Measurements from ENCODE around the gene CCT8L2. TPM values are rescaled to one million over a fixed set of nuclear protein-coding genes. Genes with fewer than 3 reads are reported as not detected.
"Not testable (repeated sequence)": the region's sequence is repeated elsewhere in the genome, so short reads cannot be mapped to it uniquely, and the experiment has no call there.

CCT8L2 gene
- total and polyA plus RNA-seq, 4 donors, result not detected

GRCh38 chr22:16562711-16563554 is 29.7 kb downstream of the CCT8L2 start:
- 94% methylated on average over 4 of the region's 4 CpGs for WGBS, 2 donors
- Histone ChIP-seq H3K27ac (ENCODE audit: low read depth in 1 of 2, low read length in 2 of 2) (no peak overlapping the region), H3K27me3 (ENCODE audit: control insufficient read depth in 1 of 2, insufficient read depth in 2 of 2, low read length in 1 of 2) (no peaks in the 10 kb centered on the region), H3K9me3 (ENCODE audit: control insufficient read depth, low read length) (no peaks in the 10 kb centered on the region), H3K4me1 (ENCODE audit: control insufficient read depth in 1 of 2, insufficient read depth in 2 of 2, low read length in 2 of 2) (no peaks in the 10 kb centered on the region), H3K4me3 (ENCODE audit: low read length in 2 of 2) (no peak overlapping the region), H3K36me3 (ENCODE audit: control insufficient read depth in 1 of 2, insufficient read depth in 2 of 2, low read length in 1 of 2) (no peaks in the 10 kb centered on the region)
- intact Hi-C loops (cut with DNase I), result no loop called here
- DNase-seq, result peak in 1 of 2 donors; percentile 72
- no peak for ATAC-seq (ENCODE audit: low FRiP score)

- ATAC-seq (ENCODE audit: low FRiP score); H3K36me3 ChIP-seq (ENCODE audit: control insufficient read depth in 1 of 2, insufficient read depth in 2 of 2, low read length in 1 of 2); H3K27me3 ChIP-seq (ENCODE audit: control insufficient read depth in 1 of 2, insufficient read depth in 2 of 2, low read length in 1 of 2); H3K4me1 ChIP-seq (ENCODE audit: control insufficient read depth in 1 of 2, insufficient read depth in 2 of 2, low read length in 2 of 2); DNase-seq; H3K4me3 ChIP-seq (ENCODE audit: low read length in 2 of 2); H3K9me3 ChIP-seq (ENCODE audit: control insufficient read depth, low read length); H3K27ac ChIP-seq (ENCODE audit: low read depth in 1 of 2, low read length in 2 of 2); intact Hi-C loops (cut with DNase I): not testable (repeated sequence)
- WGBS, 2 donors, result 79 to 90% methylated on average over 5 of the region's 5 CpGs
Observed at GRCh38 chr22:16561093-16561658, 31.4 kb downstream of the CCT8L2 start.

DNA sequence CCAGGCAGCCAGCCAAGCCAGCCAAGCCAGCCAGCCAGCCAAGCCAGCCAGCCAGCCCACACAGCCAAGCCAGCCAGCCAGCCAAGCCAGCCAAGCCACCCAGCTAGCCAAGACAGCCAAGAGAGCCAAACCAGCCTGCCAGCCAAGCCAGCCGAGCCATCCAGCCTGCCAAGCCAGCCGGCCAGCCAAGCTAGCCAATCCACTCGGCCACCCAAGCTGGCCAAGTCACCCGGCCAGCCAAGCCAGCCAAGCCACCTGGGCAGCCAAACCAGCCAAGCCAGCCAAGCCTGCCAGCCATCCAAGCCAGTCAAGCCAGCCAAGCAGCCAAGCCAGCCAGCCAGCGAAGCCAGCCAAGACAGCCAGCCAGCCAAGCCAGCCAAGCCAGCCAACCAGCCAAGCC is 32.0 kb downstream of the CCT8L2 start:
- intact Hi-C loops (cut with DNase I); H3K4me1 ChIP-seq (ENCODE audit: control insufficient read depth in 1 of 2, insufficient read depth in 2 of 2, low read length in 2 of 2); H3K36me3 ChIP-seq (ENCODE audit: control insufficient read depth in 1 of 2, insufficient read depth in 2 of 2, low read length in 1 of 2); ATAC-seq (ENCODE audit: low FRiP score); H3K4me3 ChIP-seq (ENCODE audit: low read length in 2 of 2); H3K9me3 ChIP-seq (ENCODE audit: control insufficient read depth, low read length); H3K27me3 ChIP-seq (ENCODE audit: control insufficient read depth in 1 of 2, insufficient read depth in 2 of 2, low read length in 1 of 2); DNase-seq; H3K27ac ChIP-seq (ENCODE audit: low read depth in 1 of 2, low read length in 2 of 2): not testable (repeated sequence)
- WGBS, 2 donors, result 84 to 88% methylated on average over 5 of the region's 5 CpGs

GRCh38 chr22:16559996-16560395 is 32.6 kb downstream of the CCT8L2 start:
- DNase-seq; H3K27ac ChIP-seq (ENCODE audit: low read depth in 1 of 2, low read length in 2 of 2); H3K4me3 ChIP-seq (ENCODE audit: low read length in 2 of 2); intact Hi-C loops (cut with DNase I); H3K36me3 ChIP-seq (ENCODE audit: control insufficient read depth in 1 of 2, insufficient read depth in 2 of 2, low read length in 1 of 2); ATAC-seq (ENCODE audit: low FRiP score); H3K27me3 ChIP-seq (ENCODE audit: control insufficient read depth in 1 of 2, insufficient read depth in 2 of 2, low read length in 1 of 2); H3K4me1 ChIP-seq (ENCODE audit: control insufficient read depth in 1 of 2, insufficient read depth in 2 of 2, low read length in 2 of 2); H3K9me3 ChIP-seq (ENCODE audit: control insufficient read depth, low read length): not testable (repeated sequence)
- 58 to 64% methylated on average over 1 of the region's 1 CpG for WGBS, 2 donors

DNA sequence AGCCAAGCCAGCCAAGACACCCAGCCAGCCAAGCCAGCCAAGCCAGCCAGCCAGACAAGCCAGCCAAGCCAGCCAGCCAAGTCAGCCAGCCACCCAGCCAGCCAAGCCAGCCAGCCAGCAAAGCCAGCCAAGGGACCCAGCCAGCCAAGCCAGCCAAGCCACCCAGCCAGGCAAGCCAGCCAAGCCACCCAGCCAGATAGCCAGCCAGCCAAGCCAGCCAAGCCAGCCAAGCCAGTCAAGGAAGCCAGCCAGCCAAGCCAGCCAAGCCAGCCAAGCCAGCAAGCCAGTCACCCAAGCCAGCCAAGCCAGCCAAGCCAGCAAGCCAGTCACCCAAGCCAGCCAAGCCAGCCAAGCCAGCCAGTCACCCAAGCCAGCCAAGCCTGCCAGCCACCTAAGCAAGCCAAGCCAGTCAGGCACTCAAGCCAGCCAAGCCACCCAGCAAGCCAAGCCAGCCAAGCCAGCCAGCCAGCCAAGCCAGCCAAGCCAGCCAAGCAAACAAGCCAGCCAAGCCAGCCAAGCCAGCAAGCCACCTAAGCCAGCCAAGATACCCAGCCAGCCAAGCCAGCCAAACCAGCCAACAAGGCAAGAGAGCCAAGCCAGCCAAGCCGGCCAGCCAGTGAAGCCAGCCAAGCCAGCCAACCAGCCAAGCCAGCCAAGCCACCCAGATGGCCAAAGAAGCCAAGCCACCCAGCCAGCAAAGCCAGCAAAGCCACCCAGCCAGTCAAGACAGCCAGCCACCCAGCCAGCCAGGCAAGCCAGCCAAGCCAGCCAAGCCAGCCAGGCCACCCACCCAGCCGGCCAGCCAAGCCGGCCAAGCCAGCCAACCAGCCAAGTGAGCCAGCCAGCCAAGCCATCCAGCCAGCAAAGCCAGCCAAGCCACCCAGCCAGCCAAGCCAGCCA is 33.3 kb downstream of the CCT8L2 start:
- DNase-seq (peak in 1 of 2 donors; percentile 67), ATAC-seq (ENCODE audit: low FRiP score) (no peak)
- Histone ChIP-seq H3K27ac (ENCODE audit: low read depth in 1 of 2, low read length in 2 of 2) (no peak overlapping the region), H3K27me3 (ENCODE audit: control insufficient read depth in 1 of 2, insufficient read depth in 2 of 2, low read length in 1 of 2) (no peaks in the 10 kb centered on the region), H3K4me1 (ENCODE audit: control insufficient read depth in 1 of 2, insufficient read depth in 2 of 2, low read length in 2 of 2) (no peaks in the 10 kb centered on the region), H3K4me3 (ENCODE audit: low read length in 2 of 2) (no peak overlapping the region), H3K9me3 (ENCODE audit: control insufficient read depth, low read length) (no peaks in the 10 kb centered on the region), H3K36me3 (ENCODE audit: control insufficient read depth in 1 of 2, insufficient read depth in 2 of 2, low read length in 1 of 2) (no peaks in the 10 kb centered on the region)
- intact Hi-C loops (cut with DNase I), result no loop called here
- 91% methylated on average over 3 of the region's 3 CpGs for WGBS, 2 donors

GRCh38 chr22:16558376-16558945 is 34.1 kb downstream of the CCT8L2 start:
- H3K27me3 ChIP-seq (ENCODE audit: control insufficient read depth in 1 of 2, insufficient read depth in 2 of 2, low read length in 1 of 2); H3K36me3 ChIP-seq (ENCODE audit: control insufficient read depth in 1 of 2, insufficient read depth in 2 of 2, low read length in 1 of 2); H3K9me3 ChIP-seq (ENCODE audit: control insufficient read depth, low read length); ATAC-seq (ENCODE audit: low FRiP score); H3K4me3 ChIP-seq (ENCODE audit: low read length in 2 of 2); H3K4me1 ChIP-seq (ENCODE audit: control insufficient read depth in 1 of 2, insufficient read depth in 2 of 2, low read length in 2 of 2); intact Hi-C loops (cut with DNase I); H3K27ac ChIP-seq (ENCODE audit: low read depth in 1 of 2, low read length in 2 of 2): not testable (repeated sequence)
- 75 to 77% methylated on average over 4 of the region's 4 CpGs for WGBS, 2 donors
- DNase-seq, result peak in 1 of 2 donors; percentile 68

GRCh38 chr22:16557511-16557910 is 35.1 kb downstream of the CCT8L2 start:
- H3K27me3 ChIP-seq (ENCODE audit: control insufficient read depth in 1 of 2, insufficient read depth in 2 of 2, low read length in 1 of 2); ATAC-seq (ENCODE audit: low FRiP score); H3K36me3 ChIP-seq (ENCODE audit: control insufficient read depth in 1 of 2, insufficient read depth in 2 of 2, low read length in 1 of 2); H3K4me3 ChIP-seq (ENCODE audit: low read length in 2 of 2); H3K27ac ChIP-seq (ENCODE audit: low read depth in 1 of 2, low read length in 2 of 2); intact Hi-C loops (cut with DNase I); H3K9me3 ChIP-seq (ENCODE audit: control insufficient read depth, low read length); H3K4me1 ChIP-seq (ENCODE audit: control insufficient read depth in 1 of 2, insufficient read depth in 2 of 2, low read length in 2 of 2): not testable (repeated sequence)
- peak in 1 of 2 donors; percentile 68 for DNase-seq
- 85% methylated on average over 13 of the region's 13 CpGs for whole genome bisulfite sequencing, 2 donors

- ATAC-seq (ENCODE audit: low FRiP score), result not testable (repeated sequence)
- WGBS, 2 donors, result 85 to 87% methylated on average over 7 to 8 of the region's 8 CpGs
Observed at GRCh38 chr22:16555077-16555994, 37.3 kb downstream of the CCT8L2 start.

More at GRCh38 chr22:16555077-16555994, 37.3 kb downstream of the CCT8L2 start:
- H3K4me1 ChIP-seq (ENCODE audit: control insufficient read depth in 1 of 2, insufficient read depth in 2 of 2, low read length in 2 of 2); intact Hi-C loops (cut with DNase I); DNase-seq; H3K27ac ChIP-seq (ENCODE audit: low read depth in 1 of 2, low read length in 2 of 2); H3K27me3 ChIP-seq (ENCODE audit: control insufficient read depth in 1 of 2, insufficient read depth in 2 of 2, low read length in 1 of 2); H3K9me3 ChIP-seq (ENCODE audit: control insufficient read depth, low read length); H3K4me3 ChIP-seq (ENCODE audit: low read length in 2 of 2); H3K36me3 ChIP-seq (ENCODE audit: control insufficient read depth in 1 of 2, insufficient read depth in 2 of 2, low read length in 1 of 2): not testable (repeated sequence)
